Suppressor macrophage treated with lipopolysaccharide for 4 hours (primary cell): ENCODE data around the gene CCDC82.

Experiments
- DNase-seq: peaks from one replicate; pipeline ENCODE4 v3.0.0-alpha.2; 2020

The CCDC82 gene

GRCh38 chr11:96358321-96358720, 31.4 kb downstream of the CCDC82 start:
- no peak for DNase-seq

- DNase-seq, result no peak
These were observed 31.9 kb downstream of the CCDC82 start for GRCh38 chr11:96357794-96358193.

GRCh38 chr11:96356848-96357247, 32.9 kb downstream of the CCDC82 start:
- DNase-seq, result no peak

- DNase-seq, result peak; percentile 97
These were observed 46.6 kb downstream of the CCDC82 start, which contains the start of gene MAML2 for GRCh38 chr11:96342961-96343711. Gene MAML2 (minus strand): TSS chr11:96343195. CDS start chr11:96341895, 1,300 bp downstream.

GRCh38 chr11:96342014-96342960, 47.4 kb downstream of the CCDC82 start:
- no peak for DNase-seq

GRCh38 chr11:96341211-96342013, 48.3 kb downstream of the CCDC82 start:
- DNase-seq, result no peak

GRCh38 chr11:96340555-96340885, 49.2 kb downstream of the CCDC82 start:
- DNase-seq, result no peak

GRCh38 chr11:96339706-96340554, 49.8 kb downstream of the CCDC82 start:
- DNase-seq, result no peak

- peak; percentile 91 for DNase-seq
These were observed 50.6 kb downstream of the CCDC82 start for GRCh38 chr11:96338910-96339705.

GRCh38 chr11:96337541-96338431, 51.9 kb downstream of the CCDC82 start:
- DNase-seq, result peak; percentile 57

GRCh38 chr11:96335388-96335787, 54.3 kb downstream of the CCDC82 start:
- peak; percentile 45 for DNase-seq

GRCh38 chr11:96334219-96334618, 55.5 kb downstream of the CCDC82 start:
- no peak for DNase-seq

- no peak for DNase-seq
These were observed 56.5 kb downstream of the CCDC82 start for GRCh38 chr11:96333191-96333719.

- DNase-seq, result no peak
These were observed 57.5 kb downstream of the CCDC82 start for GRCh38 chr11:96332126-96332771.

GRCh38 chr11:96331699-96332116, 58.0 kb downstream of the CCDC82 start:
- DNase-seq, result peak; percentile 85

- no peak for DNase-seq
These were observed 59.2 kb downstream of the CCDC82 start for GRCh38 chr11:96330511-96330859.

GRCh38 chr11:96329855-96330510, 59.7 kb downstream of the CCDC82 start:
- no peak for DNase-seq

- no peak for DNase-seq
These were observed 60.3 kb downstream of the CCDC82 start for GRCh38 chr11:96329419-96329818.
